ENCODE data around the gene RAB20. TPM values are rescaled to one million over a fixed set of nuclear protein-coding genes. Genes with fewer than 3 reads are reported as not detected.

RAB20 gene
- total RNA-seq, 6 experiments from 2014 or later, result 12.5 to 47.2 (median 36.3) TPM

GRCh38 chr13:110524541-110525257 is 36.8 kb downstream of the RAB20 start:
- Histone ChIP-seq H3K27ac (peak overlapping the region; percentile 79 to 86 (median 85)), H3K4me3 (peak overlapping the region in 2 of 3 donors; percentile 26 to 40), H3K27me3 (no peaks in the 10 kb centered on the region), H3K4me1 (peaks cover 2 to 89% (median 48%) of the 10 kb centered on the region in 4 donors), H3K9me3 (no peaks in the 10 kb centered on the region), H3K36me3 (peaks cover 0 to 9% (median 0%) of the 10 kb centered on the region in 4 donors)
- TF ChIP-seq CTCF (IDR thresholded peaks at IDR 0.05) (no peak), POLR2A (IDR thresholded peaks at IDR 0.05) (peak; percentile 47)
- intact Hi-C loops (cut with DNase I), result no loop called here
- DNase-seq (peak; percentile 90 to 95 (median 94)), ATAC-seq (peak; percentile 32 to 67 (median 48))
- WGBS (ENCODE audit: insufficient coverage, low coverage, low lambda C conversion rate, missing lambda C conversion rate), result 17% methylated on average over 6 of the region's 21 CpGs

GRCh38 chr13:110523838-110524540 is 37.5 kb downstream of the RAB20 start:
- DNase-seq (peak in 1 of 3 donors; percentile 48), ATAC-seq (no peak)
- Histone ChIP-seq H3K27me3 (no peaks in the 10 kb centered on the region), H3K9me3 (no peaks in the 10 kb centered on the region), H3K4me1 (peaks cover 2 to 82% (median 43%) of the 10 kb centered on the region in 4 donors), H3K4me3 (peak overlapping the region in 2 of 3 donors; percentile 26 to 40), H3K27ac (peak overlapping the region; percentile 79 to 86 (median 85)), H3K36me3 (peaks cover 0 to 9% (median 0%) of the 10 kb centered on the region in 4 donors)
- TF ChIP-seq CTCF (IDR thresholded peaks at IDR 0.05) (no peak), POLR2A (IDR thresholded peaks at IDR 0.05) (no peak)
- WGBS (ENCODE audit: insufficient coverage, low coverage, low lambda C conversion rate, missing lambda C conversion rate), result 64% methylated on average over 5 of the region's 17 CpGs
- intact Hi-C loops (cut with DNase I), result no loop called here

- Histone ChIP-seq H3K4me3 (no peak overlapping the region), H3K36me3 (peaks cover 0 to 9% (median 0%) of the 10 kb centered on the region in 4 donors), H3K27me3 (no peaks in the 10 kb centered on the region), H3K9me3 (no peaks in the 10 kb centered on the region), H3K4me1 (peaks cover 2 to 74% (median 37%) of the 10 kb centered on the region in 4 donors), H3K27ac (peak overlapping the region in 2 of 3 donors; percentile 79 to 85)
- intact Hi-C loops (cut with DNase I), result no loop called here
- WGBS (ENCODE audit: insufficient coverage, low coverage, low lambda C conversion rate, missing lambda C conversion rate), result 77% methylated on average over 6 of the region's 9 CpGs
- no peak for DNase-seq
- TF ChIP-seq CTCF (IDR thresholded peaks at IDR 0.05), result no peak
- TF ChIP-seq POLR2A (IDR thresholded peaks at IDR 0.05), result no peak
- ATAC-seq, result no peak
These were observed 38.3 kb downstream of the RAB20 start for GRCh38 chr13:110523180-110523579.

GRCh38 chr13:110522721-110523120 is 38.8 kb downstream of the RAB20 start:
- H3K36me3 ChIP-seq, result peaks cover 0 to 9% (median 0%) of the 10 kb centered on the region in 4 donors
- no peak for DNase-seq
- H3K4me1 ChIP-seq, result peaks cover 2 to 70% (median 35%) of the 10 kb centered on the region in 4 donors
- H3K9me3 ChIP-seq, result no peaks in the 10 kb centered on the region
- H3K27ac ChIP-seq, result peak overlapping the region; percentile 71 to 85 (median 79)
- TF ChIP-seq CTCF (IDR thresholded peaks at IDR 0.05) (no peak), POLR2A (IDR thresholded peaks at IDR 0.05) (no peak)
- no peak overlapping the region for H3K4me3 ChIP-seq
- WGBS (ENCODE audit: insufficient coverage, low coverage, low lambda C conversion rate, missing lambda C conversion rate), result 73% methylated on average over 4 of the region's 5 CpGs
- ATAC-seq, result no peak
- intact Hi-C loops (cut with DNase I), result no loop called here
- no peaks in the 10 kb centered on the region for H3K27me3 ChIP-seq
